Measurements from ENCODE around the gene PFKFB1. TPM values are rescaled to one million over a fixed set of nuclear protein-coding genes. Genes with fewer than 3 reads are reported as not detected.

Gene PFKFB1
- total RNA-seq, 4 donors from 2014 or later = 0.15 TPM; not detected in 3

DNA sequence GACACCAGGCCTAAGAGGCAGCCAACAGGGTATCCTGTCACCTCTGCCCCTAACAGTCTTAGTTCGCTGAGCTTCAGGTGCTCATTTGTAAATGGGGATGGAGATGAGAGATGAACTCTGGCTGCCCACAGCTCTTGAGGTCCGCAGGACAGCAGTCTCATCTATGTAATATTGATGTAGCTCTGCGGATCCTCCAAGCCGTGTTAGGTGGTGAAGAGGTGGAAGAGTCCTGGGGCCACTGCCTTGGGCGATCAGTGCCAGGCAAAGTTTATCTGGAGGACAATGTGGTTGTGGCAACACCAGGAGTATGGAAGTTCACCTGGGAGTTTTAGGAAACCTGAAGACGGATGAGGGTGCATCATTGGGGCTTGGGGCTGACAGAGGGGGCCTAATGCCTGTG is 59.9 kb downstream of the PFKFB1 start:
- no peak overlapping the region for H3K4me3 ChIP-seq
- peaks cover 0 to 22% of the 10 kb centered on the region in 2 donors for H3K36me3 ChIP-seq
- 67% methylated on average over 1 of the region's 6 CpGs; no CpG with 5 or more reads in 1 of the 2 donors for WGBS, 2 donors (ENCODE audit: low coverage in 1 of 2)
- TF ChIP-seq, protein P1, sequence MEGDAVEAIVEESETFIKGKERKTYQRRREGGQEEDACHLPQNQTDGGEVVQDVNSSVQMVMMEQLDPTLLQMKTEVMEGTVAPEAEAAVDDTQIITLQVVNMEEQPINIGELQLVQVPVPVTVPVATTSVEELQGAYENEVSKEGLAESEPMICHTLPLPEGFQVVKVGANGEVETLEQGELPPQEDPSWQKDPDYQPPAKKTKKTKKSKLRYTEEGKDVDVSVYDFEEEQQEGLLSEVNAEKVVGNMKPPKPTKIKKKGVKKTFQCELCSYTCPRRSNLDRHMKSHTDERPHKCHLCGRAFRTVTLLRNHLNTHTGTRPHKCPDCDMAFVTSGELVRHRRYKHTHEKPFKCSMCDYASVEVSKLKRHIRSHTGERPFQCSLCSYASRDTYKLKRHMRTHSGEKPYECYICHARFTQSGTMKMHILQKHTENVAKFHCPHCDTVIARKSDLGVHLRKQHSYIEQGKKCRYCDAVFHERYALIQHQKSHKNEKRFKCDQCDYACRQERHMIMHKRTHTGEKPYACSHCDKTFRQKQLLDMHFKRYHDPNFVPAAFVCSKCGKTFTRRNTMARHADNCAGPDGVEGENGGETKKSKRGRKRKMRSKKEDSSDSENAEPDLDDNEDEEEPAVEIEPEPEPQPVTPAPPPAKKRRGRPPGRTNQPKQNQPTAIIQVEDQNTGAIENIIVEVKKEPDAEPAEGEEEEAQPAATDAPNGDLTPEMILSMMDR (IDR thresholded peaks at IDR 0.05) = no peak
- no peak for TF ChIP-seq EP300 (IDR thresholded peaks at IDR 0.05)
- no peak for TF ChIP-seq POLR2A (IDR thresholded peaks at IDR 0.05)
- TF ChIP-seq POLR2AphosphoS5 (IDR thresholded peaks at IDR 0.05) = no peak
- no peaks in the 10 kb centered on the region for H3K27me3 ChIP-seq
- ATAC-seq = no peak
- H3K27ac ChIP-seq = no peak overlapping the region
- no peaks in the 10 kb centered on the region for H3K4me1 ChIP-seq
- H3K9me3 ChIP-seq = no peaks in the 10 kb centered on the region

DNA sequence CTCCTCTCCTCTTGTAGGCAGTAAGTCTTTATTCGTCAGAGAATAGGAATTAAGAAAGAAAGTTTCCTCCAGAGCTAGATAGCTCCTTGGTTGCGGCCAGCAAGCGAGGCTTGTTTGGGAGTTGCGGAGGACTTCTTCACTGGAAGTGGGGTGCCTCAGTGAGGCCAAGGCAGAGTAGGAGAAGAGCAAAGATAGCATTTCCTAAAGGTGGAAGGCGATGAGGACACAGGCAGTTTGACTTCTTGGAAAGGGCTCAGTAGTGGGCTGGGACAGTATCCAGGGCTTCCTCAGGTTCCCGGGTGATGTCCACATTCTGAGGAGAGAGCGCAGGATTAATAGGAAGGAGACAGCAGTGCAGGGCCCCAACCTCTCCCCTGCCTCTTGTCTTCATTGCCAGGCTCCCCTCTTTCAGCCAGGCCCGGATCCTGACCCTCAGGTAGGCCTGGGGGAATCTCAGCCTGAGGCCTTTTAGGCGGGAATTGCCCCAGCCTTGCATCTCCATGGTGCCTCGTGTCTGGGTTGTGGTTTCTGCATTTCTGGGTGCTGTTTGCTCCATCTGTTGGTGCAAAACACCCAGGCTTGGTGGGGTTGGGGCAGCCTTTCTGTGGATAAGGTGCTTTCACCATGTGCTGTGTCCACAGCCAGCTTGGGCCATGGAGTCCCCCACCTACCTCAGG is 60.7 kb downstream of the PFKFB1 start:
- Histone ChIP-seq H3K36me3 (peaks cover 0 to 30% of the 10 kb centered on the region in 2 donors), H3K4me3 (no peak overlapping the region), H3K4me1 (no peaks in the 10 kb centered on the region), H3K9me3 (no peaks in the 10 kb centered on the region), H3K27me3 (no peaks in the 10 kb centered on the region), H3K27ac (no peak overlapping the region)
- TF ChIP-seq POLR2A (IDR thresholded peaks at IDR 0.05) (no peak), EP300 (IDR thresholded peaks at IDR 0.05) (no peak), POLR2AphosphoS5 (IDR thresholded peaks at IDR 0.05) (no peak)
- TF ChIP-seq, protein P1 (IDR thresholded peaks at IDR 0.05) = no peak
- no peak for ATAC-seq
- WGBS, 2 donors (ENCODE audit: low coverage in 1 of 2) = 89% methylated on average over 5 of the region's 10 CpGs; no CpG with 5 or more reads in 1 of the 2 donors

- H3K27ac ChIP-seq = no peak overlapping the region
- TF ChIP-seq, protein P1 (IDR thresholded peaks at IDR 0.05) = no peak
- TF ChIP-seq POLR2AphosphoS5 (IDR thresholded peaks at IDR 0.05) = no peak
- TF ChIP-seq EP300 (IDR thresholded peaks at IDR 0.05) = no peak
- no peak for TF ChIP-seq POLR2A (IDR thresholded peaks at IDR 0.05)
- H3K4me1 ChIP-seq = no peaks in the 10 kb centered on the region
- H3K36me3 ChIP-seq = peaks cover 0 to 52% of the 10 kb centered on the region in 2 donors
- 55% methylated on average over 2 of the region's 2 CpGs; no CpG with 5 or more reads in 1 of the 2 donors for WGBS, 2 donors (ENCODE audit: low coverage in 1 of 2)
- ATAC-seq = no peak
- no peaks in the 10 kb centered on the region for H3K27me3 ChIP-seq
- no peaks in the 10 kb centered on the region for H3K9me3 ChIP-seq
- no peak overlapping the region for H3K4me3 ChIP-seq
Measured at GRCh38 chrX:54931107-54931506, 62.9 kb downstream of the PFKFB1 start.

DNA sequence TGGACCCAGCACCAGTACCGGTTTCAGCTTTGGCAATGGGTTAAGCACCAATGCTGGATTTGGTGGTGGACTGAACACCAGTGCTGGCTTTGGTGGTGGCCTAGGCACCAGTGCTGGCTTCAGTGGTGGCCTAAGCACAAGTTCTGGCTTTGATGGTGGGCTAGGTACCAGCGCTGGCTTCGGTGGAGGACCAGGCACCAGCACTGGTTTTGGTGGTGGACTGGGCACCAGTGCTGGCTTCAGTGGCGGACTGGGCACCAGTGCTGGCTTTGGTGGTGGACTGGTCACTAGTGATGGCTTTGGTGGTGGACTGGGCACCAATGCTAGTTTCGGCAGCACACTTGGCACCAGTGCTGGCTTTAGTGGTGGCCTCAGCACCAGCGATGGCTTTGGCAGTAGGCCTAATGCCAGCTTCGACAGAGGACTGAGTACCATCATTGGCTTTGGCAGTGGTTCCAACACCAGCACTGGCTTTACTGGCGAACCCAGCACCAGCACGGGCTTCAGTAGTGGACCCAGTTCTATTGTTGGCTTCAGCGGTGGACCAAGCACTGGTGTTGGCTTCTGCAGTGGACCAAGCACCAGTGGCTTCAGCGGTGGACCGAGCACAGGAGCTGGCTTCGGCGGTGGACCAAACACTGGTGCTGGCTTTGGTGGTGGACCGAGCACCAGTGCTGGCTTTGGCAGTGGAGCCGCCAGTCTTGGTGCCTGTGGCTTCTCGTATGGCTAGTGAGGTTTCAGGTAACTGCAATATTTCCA is 63.5 kb downstream of the PFKFB1 start:
- H3K4me1 ChIP-seq = no peaks in the 10 kb centered on the region
- TF ChIP-seq POLR2A (IDR thresholded peaks at IDR 0.05) = no peak
- TF ChIP-seq, protein P1 (IDR thresholded peaks at IDR 0.05) = no peak
- TF ChIP-seq POLR2AphosphoS5 (IDR thresholded peaks at IDR 0.05) = no peak
- no peak for TF ChIP-seq EP300 (IDR thresholded peaks at IDR 0.05)
- H3K27ac ChIP-seq = no peak overlapping the region
- H3K9me3 ChIP-seq = no peaks in the 10 kb centered on the region
- H3K4me3 ChIP-seq = no peak overlapping the region
- 100% methylated on average over 2 of the region's 17 CpGs; no CpG with 5 or more reads in 1 of the 2 donors for WGBS, 2 donors (ENCODE audit: low coverage in 1 of 2)
- no peaks in the 10 kb centered on the region for H3K27me3 ChIP-seq
- peaks cover 0 to 53% of the 10 kb centered on the region in 2 donors for H3K36me3 ChIP-seq
- ATAC-seq = peak; percentile 20

All from gastroesophageal sphincter (tissue), 4 donors.